ENCODE data around the gene UNC13B. TPM values are rescaled to one million over a fixed set of nuclear protein-coding genes. Genes with fewer than 3 reads are reported as not detected.

UNC13B gene
- total and polyA plus RNA-seq, 2 donors (not counting 3 experiments of a cell fraction or from before 2014, with no cell fraction given): 30.1 to 46.2 TPM

DNA sequence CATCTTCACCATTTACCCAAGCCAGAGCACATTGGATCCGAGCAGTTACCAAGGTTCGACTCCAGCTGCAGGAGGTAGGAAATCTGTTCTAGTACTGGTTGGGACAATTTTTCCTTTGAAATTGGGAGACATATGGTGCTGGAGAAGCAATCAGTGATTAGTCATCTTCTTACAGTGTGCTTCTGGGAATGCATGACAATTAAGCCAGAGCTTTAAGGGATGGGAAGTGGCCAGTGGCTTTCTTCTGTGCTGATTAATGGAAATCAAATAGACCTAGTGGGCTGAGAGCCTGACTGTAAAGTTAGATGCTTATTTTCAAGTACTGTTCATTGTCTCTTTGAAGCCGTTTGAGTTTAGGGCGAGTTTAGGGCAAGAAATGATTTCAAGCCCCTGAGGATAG lies 152.1 kb downstream of the UNC13B start:
- H3K4me2 ChIP-seq (ENCODE audit: insufficient read depth, low read length): no peak overlapping the region
- H3K27me3 ChIP-seq (ENCODE audit: control insufficient read depth in 2 of 2, insufficient read depth in 2 of 2, low read length in 2 of 2): no peaks in the 10 kb centered on the region
- peak; percentile 42 for FAIRE-seq
- no peaks in the 10 kb centered on the region for H3K9me3 ChIP-seq (replicated peaks; ENCODE audit: control insufficient read depth, insufficient read depth, low read length)
- TF ChIP-seq GATA2 (IDR thresholded peaks at IDR 0.05; ENCODE audit: insufficient read depth, insufficient read length, low read depth, low read length): no peak
- no peak for TF ChIP-seq CTCF (IDR thresholded peaks at IDR 0.05; ENCODE audit: extremely low read depth in 1 of 2, insufficient read depth in 1 of 2, low read depth in 1 of 2, low read length in 2 of 2)
- TF ChIP-seq POLR2A (IDR thresholded peaks at IDR 0.05; ENCODE audit: low read depth, low read length): no peak
- TF ChIP-seq FOS (IDR thresholded peaks at IDR 0.05; ENCODE audit: borderline replicate concordance, insufficient read depth, low read length): no peak
- no peak for TF ChIP-seq MYC (IDR thresholded peaks at IDR 0.05; ENCODE audit: low read depth, low read length)
- no peak for TF ChIP-seq POLR2AphosphoS5 (IDR thresholded peaks at IDR 0.05; ENCODE audit: insufficient read depth, low read depth, low read length)
- TF ChIP-seq JUN (IDR thresholded peaks at IDR 0.05; ENCODE audit: borderline replicate concordance, insufficient read depth, insufficient read length, low read depth): no peak
- no peak for TF ChIP-seq EZH2 (IDR thresholded peaks at IDR 0.05; ENCODE audit: borderline replicate concordance, low read depth, low read length, severe bottlenecking)
- TF ChIP-seq, protein P1, sequence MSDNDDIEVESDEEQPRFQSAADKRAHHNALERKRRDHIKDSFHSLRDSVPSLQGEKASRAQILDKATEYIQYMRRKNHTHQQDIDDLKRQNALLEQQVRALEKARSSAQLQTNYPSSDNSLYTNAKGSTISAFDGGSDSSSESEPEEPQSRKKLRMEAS (IDR thresholded peaks at IDR 0.05; ENCODE audit: insufficient read depth, insufficient read length): no peak
- POLR2A ChIA-PET: no interaction called here
- no peaks in the 10 kb centered on the region for H3K4me1 ChIP-seq (ENCODE audit: control insufficient read depth, extremely low read depth, insufficient read depth, low read length)
- H3K9me1 ChIP-seq (replicated peaks; ENCODE audit: control insufficient read depth, extremely low read depth, insufficient read depth, low read length): no peaks in the 10 kb centered on the region
- no TSS peak for BruUV-seq (replicated peaks)
- H3K9ac ChIP-seq (replicated peaks; ENCODE audit: extremely low read depth, insufficient read depth, low read length): no peak overlapping the region
- CTCF ChIA-PET: no interaction called here
- no peak overlapping the region for H2AFZ ChIP-seq (ENCODE audit: low read depth, low read length)
- no peak overlapping the region for H3K27ac ChIP-seq (ENCODE audit: insufficient read depth, low read depth, low read length)
- peaks cover 2 to 6% of the 10 kb centered on the region in 2 experiments for H3K36me3 ChIP-seq (ENCODE audit: control insufficient read depth in 2 of 2, extremely low read depth in 1 of 2, insufficient read depth in 2 of 2, low read length in 2 of 2)
- no peaks in the 10 kb centered on the region for H4K20me1 ChIP-seq (replicated peaks; ENCODE audit: control insufficient read depth, extremely low read depth, insufficient read depth, low read length)
- H3K79me2 ChIP-seq (ENCODE audit: control insufficient read depth, insufficient read depth, low read length): no peaks in the 10 kb centered on the region
- DNase-seq (ENCODE audit: low read depth, low spot score): no peak
- intact Hi-C loops (cut with micrococcal nuclease) (no loop called here), dilution Hi-C loops (cut with MboI; ENCODE audit: extremely low pct_ligation_motif_present, low sequenced_read_pairs) (no loop called here)
- H3K4me3 ChIP-seq (replicated peaks in 1 of 3; ENCODE audit: insufficient read depth in 1 of 3, low read depth in 1 of 3, low read length in 3 of 3): no peak overlapping the region

All from endothelial cell of umbilical vein (primary cell).